Panc1 (cell line): Measurements from ENCODE around the gene IGLON5. TPM values are rescaled to one million over a fixed set of nuclear protein-coding genes. Genes with fewer than 3 reads are reported as not detected.

Experiments
- ATAC-seq: fragments of 200-7000 bp; cut with Tn5 transposase; 2 replicates; pipeline ENCODE4 v1.9.1; 2020; ENCODE audit warnings: mild to moderate bottlenecking, moderate library complexity
- BruUV-seq: library from RNA; stranded (reverse); fragments of 400-500 nt; replicated peaks from 2 replicates; lab custom pipeline; 2021; lab: Mats Ljungman, UMichigan
- CTCF ChIA-PET: fragments of 300-600 bp; sonication (Branson Sonifier 250); formaldehyde crosslinking; loops from one replicate; lab custom pipeline; 2022; ENCODE audit warnings: antibody characterized with exemption; lab: Charles Lee
- POLR2A ChIA-PET: fragments of 300-600 bp; sonication (Branson Sonifier 250); formaldehyde crosslinking; loops from one replicate; lab custom pipeline; 2022; ENCODE audit warnings: antibody characterized with exemption; lab: Charles Lee
- DNase-seq: peaks from one replicate; pipeline ENCODE4 v3.0.0-alpha.2; 2010; ENCODE audit warnings: low read depth, low spot score
- H3K27ac ChIP-seq: 2 replicates; pipeline ENCODE4 v1.5.1; 2011; ENCODE audit warnings: mild to moderate bottlenecking, low read length, inconsistent platforms
- H3K27me3 ChIP-seq: fragments of 200-500 bp; sonication (Bioruptor generic); 2 replicates; pipeline ENCODE4 v1.6.0; 2014; ENCODE audit warnings: low read length, inconsistent platforms; ENCODE audit not compliant: control insufficient read depth, insufficient read depth
- H3K36me3 ChIP-seq: fragments of 200-500 bp; sonication (Bioruptor generic); 2 replicates; pipeline ENCODE4 v1.5.1; 2014; ENCODE audit warnings: inconsistent platforms, mild to moderate bottlenecking, low read length, moderate library complexity; ENCODE audit not compliant: control insufficient read depth, insufficient read depth
- H3K4me1 ChIP-seq: 2 replicates; pipeline ENCODE4 v1.5.1; 2011; ENCODE audit warnings: inconsistent platforms, mild to moderate bottlenecking, low read length, moderate library complexity; ENCODE audit not compliant: control insufficient read depth, insufficient read depth
- H3K4me3 ChIP-seq, 2 experiments: 2 replicates each; pipeline ENCODE4 v1.5.1; 2011 to 2012; ENCODE audit warnings: low read depth in 2 of 2, low read length in 2 of 2, mild to moderate bottlenecking in 2 of 2, inconsistent platforms in 1 of 2, moderate library complexity in 1 of 2
- H3K9me3 ChIP-seq: fragments of 200-500 bp; sonication (Bioruptor generic); 2 replicates; pipeline ENCODE4 v1.5.1; 2014; ENCODE audit warnings: low read depth, mild to moderate bottlenecking, inconsistent platforms, low read length, moderate library complexity; ENCODE audit not compliant: control insufficient read depth, insufficient read depth
- CTCF ChIP-seq: fragments of 450-650 bp; IDR thresholded peaks from 2 replicates; pipeline ENCODE4 v1.5.1; 2017; ENCODE audit warnings: mild to moderate bottlenecking
- POLR2AphosphoS5 ChIP-seq: IDR thresholded peaks from 2 replicates; pipeline ENCODE4 v1.6.1; 2012; ENCODE audit warnings: mild to moderate bottlenecking, low read depth, low read length, moderate library complexity
- REST ChIP-seq, 2 experiments: IDR thresholded peaks; 2 replicates each; pipeline ENCODE4 v1.6.1; 2011 to 2012; ENCODE audit warnings: low read depth in 2 of 2, control low read depth in 1 of 2, low read length in 1 of 2, mild to moderate bottlenecking in 1 of 2, moderate library complexity in 1 of 2; ENCODE audit not compliant: insufficient read depth in 1 of 2
- SIN3A ChIP-seq: IDR thresholded peaks from 2 replicates; pipeline ENCODE4 v1.6.1; 2012; ENCODE audit warnings: low read depth, mild to moderate bottlenecking, low read length, moderate library complexity, borderline replicate concordance; ENCODE audit not compliant: insufficient read depth
- TCF7L2 ChIP-seq: IDR thresholded peaks from 2 replicates; pipeline ENCODE4 v1.6.1; 2011; ENCODE audit warnings: mild to moderate bottlenecking, low read depth, low read length, inconsistent platforms
- in situ Hi-C: cut with HindIII; loops from 2 replicates; pipeline ENCODE4 v1.10.0; 2016; ENCODE audit warnings: low sequenced_read_pairs, low pct_unique_long_range_greater_than_20kb
- intact Hi-C: fragments of 100-400 bp; cut with micrococcal nuclease; formaldehyde crosslinking; loops from one replicate; pipeline ENCODE4 v1.10.0; 2022; ENCODE audit not compliant: unreplicated experiment
- total RNA-seq: library from RNA; stranded (reverse); gene quantifications from one replicate; pipeline ENCODE4 v1.2.1, GENCODE V29; 2021; ENCODE audit not compliant: unreplicated experiment

Gene IGLON5
- total RNA-seq, 1 experiment from 2014 or later = 0.13 TPM

GRCh38 chr19:51341976-51342580 lies 30.6 kb downstream of the IGLON5 start, which contains the start of gene VSIG10L:
VSIG10L (minus strand) TSS chr19:51342139; CDS start chr19:51342124, 15 bp downstream.
- TSS peak; percentile 65 for BruUV-seq
- intact Hi-C loops (no loop called here), in situ Hi-C loops (no loop called here)
- no peak for ATAC-seq
- Histone ChIP-seq H3K9me3 (no peaks in the 10 kb centered on the region), H3K4me3 (no peak within 1 kb of the TSS), H3K4me1 (no peaks in the 10 kb centered on the region), H3K27ac (no peak within 1 kb of the TSS), H3K36me3 (no peaks in the 10 kb centered on the region), H3K27me3 (no peaks in the 10 kb centered on the region)
- no peak for DNase-seq
- CTCF ChIA-PET = interaction anchor here (0.9 kb wide), 1 partner anchor 319 kb away, joined by 3 read pairs; no protein-coding TSS in a partner anchor
- TF ChIP-seq REST (IDR thresholded peaks at IDR 0.05; ENCODE audit: insufficient read depth in 1 of 2, low read depth in 2 of 2, low read length in 1 of 2) (peak; percentile 66 to 79), TCF7L2 (no peak), CTCF (no peak)
- POLR2A ChIA-PET = no interaction called here

GRCh38 chr19:51342631-51343569 lies 31.5 kb downstream of the IGLON5 start:
- BruUV-seq = no TSS peak
- no peak for TF ChIP-seq REST (IDR thresholded peaks at IDR 0.05; ENCODE audit: insufficient read depth in 1 of 2, low read depth in 2 of 2, low read length in 1 of 2)
- no peak for TF ChIP-seq SIN3A
- TF ChIP-seq CTCF = no peak
- no peak for TF ChIP-seq TCF7L2
- no peak for TF ChIP-seq POLR2AphosphoS5
- no peaks in the 10 kb centered on the region for H3K4me1 ChIP-seq
- H3K36me3 ChIP-seq = no peaks in the 10 kb centered on the region
- intact Hi-C loops (no loop called here), in situ Hi-C loops (no loop called here)
- no peaks in the 10 kb centered on the region for H3K9me3 ChIP-seq
- no peak for ATAC-seq
- no peak overlapping the region for H3K27ac ChIP-seq
- no peaks in the 10 kb centered on the region for H3K27me3 ChIP-seq
- DNase-seq = no peak
- POLR2A ChIA-PET = no interaction called here
- no peak overlapping the region for H3K4me3 ChIP-seq
- CTCF ChIA-PET = no interaction called here
